H9 (cell line): ENCODE results near the gene DCAF8. TPM values are rescaled to one million over a fixed set of nuclear protein-coding genes. Genes with fewer than 3 reads are reported as not detected.

Experiments
- DNase-seq: peaks from one replicate; pipeline ENCODE4 v3.0.0-alpha.2; 2017
- H2AFZ ChIP-seq: one replicate; pipeline ENCODE4 v1.6.1; 2013; ENCODE audit warnings: mild to moderate bottlenecking, low read length, control low read depth, moderate library complexity
- H2AK5ac ChIP-seq: 2 replicates; pipeline ENCODE4 v1.6.1; 2013; ENCODE audit warnings: low read length, control low read depth, mixed read lengths; ENCODE audit not compliant: insufficient read length
- H2BK120ac ChIP-seq: one replicate; pipeline ENCODE4 v1.6.1; 2013; ENCODE audit warnings: low read depth, mild to moderate bottlenecking, low read length, control low read depth, inconsistent platforms; ENCODE audit not compliant: poor library complexity, severe bottlenecking
- H2BK12ac ChIP-seq: 2 replicates; pipeline ENCODE4 v1.6.1; 2013; ENCODE audit warnings: low read length, control low read depth, mixed read lengths, low read depth; ENCODE audit not compliant: insufficient read length
- H2BK15ac ChIP-seq: 2 replicates; pipeline ENCODE4 v1.6.1; 2013; ENCODE audit warnings: low read depth, low read length, control low read depth
- H2BK20ac ChIP-seq: one replicate; pipeline ENCODE4 v1.6.1; 2013; ENCODE audit warnings: low read depth, mild to moderate bottlenecking, low read length, control low read depth, inconsistent platforms; ENCODE audit not compliant: poor library complexity, severe bottlenecking
- H2BK5ac ChIP-seq: 2 replicates; pipeline ENCODE4 v1.6.1; 2013; ENCODE audit warnings: low read length, control low read depth, mixed read lengths; ENCODE audit not compliant: insufficient read length
- H3K14ac ChIP-seq: 2 replicates; pipeline ENCODE4 v1.6.1; 2013; ENCODE audit warnings: low read length, control low read depth; ENCODE audit not compliant: insufficient read depth
- H3K18ac ChIP-seq: 2 replicates; pipeline ENCODE4 v1.6.1; 2013; ENCODE audit warnings: low read depth, mild to moderate bottlenecking, mixed read lengths, low read length, control low read depth; ENCODE audit not compliant: insufficient read length
- H3K23ac ChIP-seq: 2 replicates; pipeline ENCODE4 v1.6.1; 2013; ENCODE audit warnings: low read length, control low read depth, mixed read lengths, low read depth; ENCODE audit not compliant: insufficient read length
- H3K23me2 ChIP-seq: 2 replicates; pipeline ENCODE4 v1.6.1; 2013; ENCODE audit warnings: low read depth, mild to moderate bottlenecking, mixed read lengths, low read length, control low read depth; ENCODE audit not compliant: insufficient read length, poor library complexity, severe bottlenecking
- H3K27ac ChIP-seq: 2 replicates; pipeline ENCODE4 v1.5.1; 2013; ENCODE audit warnings: low read length, control low read depth, mixed read lengths, low read depth; ENCODE audit not compliant: insufficient read length
- H3K27me3 ChIP-seq: 2 replicates; pipeline ENCODE4 v1.6.1; 2013; ENCODE audit warnings: low read length, control low read depth, inconsistent platforms; ENCODE audit not compliant: insufficient read depth
- H3K4ac ChIP-seq: 2 replicates; pipeline ENCODE4 v1.6.1; 2013; ENCODE audit warnings: low read depth, mild to moderate bottlenecking, control low read depth, inconsistent platforms, low read length, moderate library complexity
- H3K4me1 ChIP-seq: 2 replicates; pipeline ENCODE4 v1.6.1; 2013; ENCODE audit warnings: low read length, control low read depth, inconsistent platforms; ENCODE audit not compliant: insufficient read depth
- H3K4me2 ChIP-seq: 2 replicates; pipeline ENCODE4 v1.6.1; 2013; ENCODE audit warnings: low read length, control low read depth, mixed read lengths; ENCODE audit not compliant: insufficient read length, insufficient read depth
- H3K56ac ChIP-seq: 2 replicates; pipeline ENCODE4 v1.6.1; 2013; ENCODE audit warnings: low read depth, mild to moderate bottlenecking, mixed read lengths, low read length, control low read depth; ENCODE audit not compliant: insufficient read length
- H3K79me1 ChIP-seq: 2 replicates; pipeline ENCODE4 v1.6.1; 2013; ENCODE audit warnings: low read depth, mild to moderate bottlenecking, moderate library complexity, low read length, control low read depth, inconsistent platforms; ENCODE audit not compliant: insufficient read depth, poor library complexity, severe bottlenecking
- H3K79me2 ChIP-seq: 2 replicates; pipeline ENCODE4 v1.6.1; 2013; ENCODE audit warnings: low read length, control low read depth, inconsistent platforms; ENCODE audit not compliant: insufficient read depth
- H3K9ac ChIP-seq: 2 replicates; pipeline ENCODE4 v1.6.1; 2013; ENCODE audit warnings: low read length, control low read depth, mixed read lengths; ENCODE audit not compliant: insufficient read length; ENCODE audit errors: extremely low read depth
- H3K9me3 ChIP-seq: one replicate; pipeline ENCODE4 v1.6.1; 2013; ENCODE audit warnings: low read depth, low read length, inconsistent platforms; ENCODE audit not compliant: control insufficient read depth
- H3T11ph ChIP-seq: one replicate; pipeline ENCODE4 v1.6.1; 2013; ENCODE audit warnings: mild to moderate bottlenecking, low read length, control low read depth, inconsistent platforms
- H4K20me1 ChIP-seq: one replicate; pipeline ENCODE4 v1.6.1; 2013; ENCODE audit not compliant: control insufficient read depth, insufficient read length, insufficient read depth
- H4K5ac ChIP-seq: 2 replicates; pipeline ENCODE4 v1.6.1; 2013; ENCODE audit warnings: low read depth, mild to moderate bottlenecking, mixed read lengths, low read length, control low read depth; ENCODE audit not compliant: insufficient read length
- H4K8ac ChIP-seq: replicated peaks from 2 replicates; pipeline ENCODE4 v1.6.1; 2013; ENCODE audit warnings: low read length, control low read depth, mixed read lengths, low read depth; ENCODE audit not compliant: insufficient read length
- H4K91ac ChIP-seq: 2 replicates; pipeline ENCODE4 v1.6.1; 2013; ENCODE audit warnings: low read depth, mild to moderate bottlenecking, moderate library complexity, mixed read lengths, low read length, control low read depth; ENCODE audit not compliant: insufficient read length
- H3K27ac Mint-ChIP-seq, 3 experiments: 2 replicates in 2 of 3; 3 replicates in 1 of 3; pipeline ENCODE4 v1.8.0; 2020 to 2021; ENCODE audit warnings: mixed read lengths in 3 of 3, mild to moderate bottlenecking in 1 of 3, moderate library complexity in 1 of 3
- H3K27me3 Mint-ChIP-seq: 2 replicates; pipeline ENCODE4 v1.8.0; 2021; ENCODE audit warnings: low read depth, mild to moderate bottlenecking, moderate library complexity, mixed read lengths
- H3K36me3 Mint-ChIP-seq, 3 experiments: 2 replicates in 2 of 3; 3 replicates in 1 of 3; pipeline ENCODE4 v1.8.0; 2020 to 2021; ENCODE audit warnings: low read depth in 3 of 3, mixed read lengths in 3 of 3; ENCODE audit not compliant: insufficient read depth in 1 of 3
- H3K4me1 Mint-ChIP-seq, 2 experiments: 2 replicates each; pipeline ENCODE4 v1.8.0; 2020; ENCODE audit warnings: mixed read lengths in 2 of 2
- H3K4me3 Mint-ChIP-seq, 2 experiments: 2 replicates in 1 of 2; 3 replicates in 1 of 2; pipeline ENCODE4 v1.8.0; 2020 to 2021; ENCODE audit warnings: mild to moderate bottlenecking in 2 of 2, mixed read lengths in 2 of 2, moderate library complexity in 1 of 2
- H3K9me3 Mint-ChIP-seq, 2 experiments: 2 replicates in 1 of 2; 3 replicates in 1 of 2; pipeline ENCODE4 v1.8.0; 2020; ENCODE audit warnings: mild to moderate bottlenecking in 2 of 2, mixed read lengths in 2 of 2, moderate library complexity in 1 of 2
- WGBS: extraction: QIAGEN DNeasy Blood & Tissue Kit; methylation state at CpG from one replicate; pipeline ENCODE4 v1.1.7; 2013; ENCODE audit warnings: missing lambda C conversion rate, low lambda C conversion rate, mixed read lengths; ENCODE audit not compliant: insufficient read length; ENCODE audit errors: extremely low coverage; 5-methylcytosine and 5-hydroxymethylcytosine counted together
- total RNA-seq: library from RNA; stranded (reverse); gene quantifications from 2 replicates; pipeline ENCODE4 v1.2.1, GENCODE V29; 2021
- TF ChIP-seq, protein P1 (sequence below): fragments of 200-600 bp; sonication (generic); conservative IDR thresholded peaks from 3 replicates; pipeline ENCODE4 v1.8.0; 2021; ENCODE audit warnings: antibody characterized with exemption, mild to moderate bottlenecking

DCAF8 gene
- total RNA-seq, 1 experiment from 2014 or later: 106 TPM

GRCh38 chr1:160179336-160179735, 83.0 kb downstream of the DCAF8 start:
- no peaks in the 10 kb centered on the region for H3K79me1 ChIP-seq
- H2BK5ac ChIP-seq: no peak overlapping the region
- Mint-ChIP-seq H3K27ac (no peak overlapping the region), H3K27me3 (peaks cover 15% of the 10 kb centered on the region), H3K4me3 (no peak overlapping the region), H3K9me3 (no peaks in the 10 kb centered on the region), H3K36me3 (no peaks in the 10 kb centered on the region; a peak in 1 of 7 replicates), H3K4me1 (peaks cover 13 to 15% of the 10 kb centered on the region in 2 experiments)
- H2BK120ac ChIP-seq: no peak overlapping the region
- no peak overlapping the region for H2BK20ac ChIP-seq
- no peaks in the 10 kb centered on the region for H3K9me3 ChIP-seq
- no peak overlapping the region for H3K14ac ChIP-seq
- no CpG with 5 or more reads among the region's 4 CpGs for WGBS
- H3K27me3 ChIP-seq: no peaks in the 10 kb centered on the region
- no peak overlapping the region for H4K5ac ChIP-seq
- H4K20me1 ChIP-seq: no peaks in the 10 kb centered on the region
- H4K8ac ChIP-seq: no peak overlapping the region
- H3K23me2 ChIP-seq: no peaks in the 10 kb centered on the region
- H3K79me2 ChIP-seq: no peaks in the 10 kb centered on the region
- no peak overlapping the region for H2BK15ac ChIP-seq
- TF ChIP-seq, protein P1, sequence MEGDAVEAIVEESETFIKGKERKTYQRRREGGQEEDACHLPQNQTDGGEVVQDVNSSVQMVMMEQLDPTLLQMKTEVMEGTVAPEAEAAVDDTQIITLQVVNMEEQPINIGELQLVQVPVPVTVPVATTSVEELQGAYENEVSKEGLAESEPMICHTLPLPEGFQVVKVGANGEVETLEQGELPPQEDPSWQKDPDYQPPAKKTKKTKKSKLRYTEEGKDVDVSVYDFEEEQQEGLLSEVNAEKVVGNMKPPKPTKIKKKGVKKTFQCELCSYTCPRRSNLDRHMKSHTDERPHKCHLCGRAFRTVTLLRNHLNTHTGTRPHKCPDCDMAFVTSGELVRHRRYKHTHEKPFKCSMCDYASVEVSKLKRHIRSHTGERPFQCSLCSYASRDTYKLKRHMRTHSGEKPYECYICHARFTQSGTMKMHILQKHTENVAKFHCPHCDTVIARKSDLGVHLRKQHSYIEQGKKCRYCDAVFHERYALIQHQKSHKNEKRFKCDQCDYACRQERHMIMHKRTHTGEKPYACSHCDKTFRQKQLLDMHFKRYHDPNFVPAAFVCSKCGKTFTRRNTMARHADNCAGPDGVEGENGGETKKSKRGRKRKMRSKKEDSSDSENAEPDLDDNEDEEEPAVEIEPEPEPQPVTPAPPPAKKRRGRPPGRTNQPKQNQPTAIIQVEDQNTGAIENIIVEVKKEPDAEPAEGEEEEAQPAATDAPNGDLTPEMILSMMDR: no peak
- no peak overlapping the region for H4K91ac ChIP-seq
- H3K18ac ChIP-seq: no peak overlapping the region
- H3T11ph ChIP-seq: no peak overlapping the region
- H3K4me2 ChIP-seq: no peak overlapping the region
- H3K4ac ChIP-seq: no peak overlapping the region
- H2AFZ ChIP-seq: no peak overlapping the region
- no peak overlapping the region for H3K27ac ChIP-seq
- no peak overlapping the region for H2AK5ac ChIP-seq
- H3K56ac ChIP-seq: no peak overlapping the region
- no peaks in the 10 kb centered on the region; the same call in 1 of the 2 replicates for H3K4me1 ChIP-seq
- no peak for DNase-seq
- no peak overlapping the region for H3K23ac ChIP-seq
- no peak overlapping the region for H2BK12ac ChIP-seq
- no peak overlapping the region for H3K9ac ChIP-seq
